Measurements from ENCODE around the gene CLK1. TPM values are rescaled to one million over a fixed set of nuclear protein-coding genes. Genes with fewer than 3 reads are reported as not detected.

The CLK1 gene
- total and polyA plus RNA-seq, 9 of the 15 experiments (the other 6 are each of a cell fraction or from before 2014, with no cell fraction given): 29.3 to 99.2 (median 47.0) TPM

DNA sequence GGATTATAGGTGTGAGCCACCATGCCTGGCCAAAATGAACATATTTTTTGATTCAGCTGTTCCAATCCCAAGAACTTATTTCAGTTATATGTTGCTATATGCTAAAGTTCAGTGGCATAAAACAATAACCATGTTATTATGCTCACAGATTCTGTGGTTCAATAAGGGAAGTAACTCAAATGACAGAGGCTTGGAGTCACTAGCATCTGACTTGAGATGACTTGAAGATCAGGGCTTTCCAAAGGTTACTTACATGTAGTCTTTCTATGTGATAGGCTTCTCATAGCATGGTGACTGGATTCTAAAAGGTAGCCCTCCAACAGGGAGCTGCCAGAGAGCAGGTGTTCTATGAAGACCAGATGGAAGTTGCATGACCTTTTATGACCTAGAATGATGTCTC is 17.2 kb downstream of the CLK1 start:
- FAIRE-seq: no peak
- H3K79me2 ChIP-seq (ENCODE audit: control insufficient read depth, insufficient read depth, low read length): no peaks in the 10 kb centered on the region
- in situ Hi-C loops (cut with MboI) (no loop called here), intact Hi-C loops (cut with micrococcal nuclease) (no loop called here)
- no peak for ATAC-seq
- H2AFZ ChIP-seq (ENCODE audit: low read depth, low read length): no peak overlapping the region
- no peak overlapping the region for H3K27ac ChIP-seq (ENCODE audit: extremely low read depth, low read depth, low read length)
- no peaks in the 10 kb centered on the region for H3K9me1 ChIP-seq (ENCODE audit: control insufficient read depth, insufficient read depth, low read length)
- no peaks in the 10 kb centered on the region for H4K20me1 ChIP-seq (replicated peaks; ENCODE audit: control insufficient read depth, insufficient read depth, low read length)
- peaks cover 12% of the 10 kb centered on the region; the same call in 1 of the 3 replicates for H3K36me3 ChIP-seq (ENCODE audit: control insufficient read depth, insufficient read depth, low read length)
- no peak overlapping the region for H3K9ac ChIP-seq (ENCODE audit: insufficient read depth in 1 of 2, low read depth in 2 of 2, low read length in 2 of 2)
- no peak overlapping the region for H3K4me3 ChIP-seq
- peaks cover 0 to 10% of the 10 kb centered on the region in 2 experiments; a peak in 2 of 5 replicates for H3K4me1 ChIP-seq (replicated peaks in 1 of 2; ENCODE audit: control insufficient read depth in 2 of 2, insufficient read depth in 2 of 2, low read length in 2 of 2)
- ChIA-PET POLR2A (interaction anchor here (0.6 kb wide), 1 partner anchor 91 kb away, joined by 3 read pairs; no protein-coding TSS in a partner anchor), CTCF (ENCODE audit: low intra/inter-chr PET ratio) (no interaction called here)
- no peak for DNase-seq (ENCODE audit: extremely low read depth in 1 of 4, low spot score in 3 of 4)
- no peaks in the 10 kb centered on the region for H3K9me3 ChIP-seq (replicated peaks; ENCODE audit: control insufficient read depth, insufficient read depth, low read depth, low read length)
- H3K27me3 ChIP-seq (ENCODE audit: control insufficient read depth in 2 of 2, insufficient read depth in 2 of 2, low read length in 2 of 2): no peaks in the 10 kb centered on the region
- H3K4me2 ChIP-seq (ENCODE audit: insufficient read depth, low read length): no peak overlapping the region
- BruUV-seq (replicated peaks): no TSS peak
- no peak for TF ChIP-seq MCM7 (IDR thresholded peaks at IDR 0.05)
- no peak for TF ChIP-seq RB1 (IDR thresholded peaks at IDR 0.05; ENCODE audit: low read depth)
- no peak for TF ChIP-seq PHTF2 (CRISPR knock-in tag; IDR thresholded peaks at IDR 0.05)
- TF ChIP-seq, protein P1, sequence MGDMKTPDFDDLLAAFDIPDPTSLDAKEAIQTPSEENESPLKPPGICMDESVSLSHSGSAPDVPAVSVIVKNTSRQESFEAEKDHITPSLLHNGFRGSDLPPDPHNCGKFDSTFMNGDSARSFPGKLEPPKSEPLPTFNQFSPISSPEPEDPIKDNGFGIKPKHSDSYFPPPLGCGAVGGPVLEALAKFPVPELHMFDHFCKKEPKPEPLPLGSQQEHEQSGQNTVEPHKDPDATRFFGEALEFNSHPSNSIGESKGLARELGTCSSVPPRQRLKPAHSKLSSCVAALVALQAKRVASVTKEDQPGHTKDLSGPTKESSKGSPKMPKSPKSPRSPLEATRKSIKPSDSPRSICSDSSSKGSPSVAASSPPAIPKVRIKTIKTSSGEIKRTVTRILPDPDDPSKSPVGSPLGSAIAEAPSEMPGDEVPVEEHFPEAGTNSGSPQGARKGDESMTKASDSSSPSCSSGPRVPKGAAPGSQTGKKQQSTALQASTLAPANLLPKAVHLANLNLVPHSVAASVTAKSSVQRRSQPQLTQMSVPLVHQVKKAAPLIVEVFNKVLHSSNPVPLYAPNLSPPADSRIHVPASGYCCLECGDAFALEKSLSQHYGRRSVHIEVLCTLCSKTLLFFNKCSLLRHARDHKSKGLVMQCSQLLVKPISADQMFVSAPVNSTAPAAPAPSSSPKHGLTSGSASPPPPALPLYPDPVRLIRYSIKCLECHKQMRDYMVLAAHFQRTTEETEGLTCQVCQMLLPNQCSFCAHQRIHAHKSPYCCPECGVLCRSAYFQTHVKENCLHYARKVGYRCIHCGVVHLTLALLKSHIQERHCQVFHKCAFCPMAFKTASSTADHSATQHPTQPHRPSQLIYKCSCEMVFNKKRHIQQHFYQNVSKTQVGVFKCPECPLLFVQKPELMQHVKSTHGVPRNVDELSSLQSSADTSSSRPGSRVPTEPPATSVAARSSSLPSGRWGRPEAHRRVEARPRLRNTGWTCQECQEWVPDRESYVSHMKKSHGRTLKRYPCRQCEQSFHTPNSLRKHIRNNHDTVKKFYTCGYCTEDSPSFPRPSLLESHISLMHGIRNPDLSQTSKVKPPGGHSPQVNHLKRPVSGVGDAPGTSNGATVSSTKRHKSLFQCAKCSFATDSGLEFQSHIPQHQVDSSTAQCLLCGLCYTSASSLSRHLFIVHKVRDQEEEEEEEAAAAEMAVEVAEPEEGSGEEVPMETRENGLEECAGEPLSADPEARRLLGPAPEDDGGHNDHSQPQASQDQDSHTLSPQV (IDR thresholded peaks at IDR 0.05): no peak
- TF ChIP-seq GABPA (tag; conservative IDR thresholded peaks at IDR 0.05; ENCODE audit: low read depth): no peak
- TF ChIP-seq ARHGAP35 (IDR thresholded peaks at IDR 0.05; ENCODE audit: partially characterized antibody): no peak
- TF ChIP-seq NFE2L1 (tag; IDR thresholded peaks at IDR 0.05; ENCODE audit: borderline replicate concordance, low read depth): no peak
- TF ChIP-seq E2F8 (IDR thresholded peaks at IDR 0.05; ENCODE audit: low read depth, partially characterized antibody): no peak
- TF ChIP-seq HSF4 (CRISPR knock-in tag; IDR thresholded peaks at IDR 0.05; ENCODE audit: borderline replicate concordance): no peak
- no peak for TF ChIP-seq ZNF41 (CRISPR knock-in tag; conservative IDR thresholded peaks at IDR 0.05)
- TF ChIP-seq, protein P2, sequence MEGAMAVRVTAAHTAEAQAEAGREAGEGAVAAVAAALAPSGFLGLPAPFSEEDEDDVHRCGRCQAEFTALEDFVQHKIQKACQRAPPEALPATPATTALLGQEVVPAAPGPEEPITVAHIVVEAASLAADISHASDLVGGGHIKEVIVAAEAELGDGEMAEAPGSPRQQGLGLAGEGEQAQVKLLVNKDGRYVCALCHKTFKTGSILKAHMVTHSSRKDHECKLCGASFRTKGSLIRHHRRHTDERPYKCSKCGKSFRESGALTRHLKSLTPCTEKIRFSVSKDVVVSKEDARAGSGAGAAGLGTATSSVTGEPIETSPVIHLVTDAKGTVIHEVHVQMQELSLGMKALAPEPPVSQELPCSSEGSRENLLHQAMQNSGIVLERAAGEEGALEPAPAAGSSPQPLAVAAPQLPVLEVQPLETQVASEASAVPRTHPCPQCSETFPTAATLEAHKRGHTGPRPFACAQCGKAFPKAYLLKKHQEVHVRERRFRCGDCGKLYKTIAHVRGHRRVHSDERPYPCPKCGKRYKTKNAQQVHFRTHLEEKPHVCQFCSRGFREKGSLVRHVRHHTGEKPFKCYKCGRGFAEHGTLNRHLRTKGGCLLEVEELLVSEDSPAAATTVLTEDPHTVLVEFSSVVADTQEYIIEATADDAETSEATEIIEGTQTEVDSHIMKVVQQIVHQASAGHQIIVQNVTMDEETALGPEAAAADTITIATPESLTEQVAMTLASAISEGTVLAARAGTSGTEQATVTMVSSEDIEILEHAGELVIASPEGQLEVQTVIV (CRISPR knock-in tag; IDR thresholded peaks at IDR 0.05; ENCODE audit: borderline replicate concordance): no peak
- TF ChIP-seq FOXK1 (CRISPR knock-in tag; IDR thresholded peaks at IDR 0.05; ENCODE audit: borderline replicate concordance): no peak

All from K562 (cell line).